Mesothelial cell of epicardium (in vitro differentiated cells): ENCODE results near the gene DBNDD1. TPM values are rescaled to one million over a fixed set of nuclear protein-coding genes. Genes with fewer than 3 reads are reported as not detected.
"Not testable (repeated sequence)": the region's sequence is repeated elsewhere in the genome, so short reads cannot be mapped to it uniquely, and the experiment has no call there.

Source experiments
- DNase-seq, 2 experiments: peaks; one replicate each; pipeline ENCODE4 v3.0.0; 2021; ENCODE audit warnings: low spot score in 2 of 2; ENCODE audit not compliant: unreplicated experiment in 2 of 2
- H3K27ac Mint-ChIP-seq: 2 replicates; pipeline ENCODE4 v1.8.0; 2021; ENCODE audit warnings: mixed read lengths
- H3K27me3 Mint-ChIP-seq: 2 replicates; pipeline ENCODE4 v1.8.0; 2021; ENCODE audit warnings: low read depth, mixed read lengths
- H3K36me3 Mint-ChIP-seq: 2 replicates; pipeline ENCODE4 v1.8.0; 2021; ENCODE audit warnings: mixed read lengths
- H3K4me1 Mint-ChIP-seq: 2 replicates; pipeline ENCODE4 v1.8.0; 2021; ENCODE audit warnings: mixed read lengths
- H3K4me3 Mint-ChIP-seq: 2 replicates; pipeline ENCODE4 v1.8.0; 2021; ENCODE audit warnings: mild to moderate bottlenecking, moderate library complexity, mixed read lengths
- H3K9me3 Mint-ChIP-seq: 2 replicates; pipeline ENCODE4 v1.8.0; 2021; ENCODE audit warnings: mixed read lengths
- total RNA-seq: library from RNA; stranded (reverse); gene quantifications from 3 replicates; pipeline ENCODE4 v1.2.1, GENCODE V29; 2021
- TF ChIP-seq, protein P1 (sequence below): fragments of 200-600 bp; sonication (generic); IDR thresholded peaks from one replicate; pipeline ENCODE4 v1.5.0; 2021; ENCODE audit warnings: antibody characterized with exemption; ENCODE audit not compliant: unreplicated experiment

The DBNDD1 gene, protein sequence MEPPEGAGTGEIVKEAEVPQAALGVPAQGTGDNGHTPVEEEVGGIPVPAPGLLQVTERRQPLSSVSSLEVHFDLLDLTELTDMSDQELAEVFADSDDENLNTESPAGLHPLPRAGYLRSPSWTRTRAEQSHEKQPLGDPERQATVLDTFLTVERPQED
- 10.2 to 11.5 TPM (median 10.7 TPM) in 3 replicates for total RNA-seq

DNA sequence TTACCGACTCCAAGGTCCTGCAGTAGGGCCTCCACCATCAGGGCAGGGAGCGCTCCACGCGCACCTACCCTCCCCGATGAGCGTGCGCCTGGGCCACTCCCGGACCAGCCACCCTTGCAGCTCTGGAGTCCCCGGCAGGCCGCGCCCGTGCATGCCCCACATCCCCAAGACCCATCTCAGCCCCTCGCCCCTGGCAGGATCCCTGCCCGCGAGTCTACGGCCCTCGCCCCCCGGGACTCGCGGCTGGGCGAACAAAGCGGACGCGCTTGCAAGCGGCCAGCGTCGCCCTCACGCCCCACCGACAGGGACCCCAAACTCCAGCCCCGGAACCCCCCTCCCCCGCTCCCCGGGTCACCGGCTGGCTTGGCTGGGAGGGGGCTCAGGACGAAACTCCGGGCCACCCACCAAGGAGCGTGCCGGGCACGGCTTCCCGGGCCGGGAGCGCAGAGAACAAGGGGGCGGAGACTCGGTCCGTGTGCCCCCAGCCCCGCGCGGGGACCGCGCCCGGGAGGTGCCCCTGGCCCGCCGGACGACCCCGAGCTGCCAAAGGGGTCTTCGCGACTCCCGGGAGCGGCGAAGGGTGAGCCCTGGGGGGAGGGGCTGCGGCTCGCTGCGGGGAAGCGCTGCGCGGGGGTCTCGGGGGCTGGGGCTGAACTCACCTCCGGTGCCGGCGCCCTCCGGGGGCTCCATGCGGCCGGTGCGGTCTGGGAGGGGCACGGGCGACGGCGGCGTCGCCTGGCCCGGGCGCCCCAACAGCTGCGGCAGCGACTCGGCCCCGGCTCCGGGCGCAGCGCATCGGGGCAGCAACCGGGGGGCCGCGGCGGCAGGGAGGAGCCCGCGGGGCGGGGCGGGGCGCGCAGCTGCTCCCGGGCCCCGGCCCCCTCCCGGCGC lies at the start of gene DBNDD1:
TSS of gene DBNDD1 (minus strand) at position 805 of the 891 bp plus-strand sequence. CDS start at position 690, 115 bp downstream.
- peaks cover 26% of the 10 kb centered on the region for H3K27me3 Mint-ChIP-seq
- peak within 1 kb of the TSS; percentile 82 for H3K4me3 Mint-ChIP-seq
- TF ChIP-seq, protein P1, sequence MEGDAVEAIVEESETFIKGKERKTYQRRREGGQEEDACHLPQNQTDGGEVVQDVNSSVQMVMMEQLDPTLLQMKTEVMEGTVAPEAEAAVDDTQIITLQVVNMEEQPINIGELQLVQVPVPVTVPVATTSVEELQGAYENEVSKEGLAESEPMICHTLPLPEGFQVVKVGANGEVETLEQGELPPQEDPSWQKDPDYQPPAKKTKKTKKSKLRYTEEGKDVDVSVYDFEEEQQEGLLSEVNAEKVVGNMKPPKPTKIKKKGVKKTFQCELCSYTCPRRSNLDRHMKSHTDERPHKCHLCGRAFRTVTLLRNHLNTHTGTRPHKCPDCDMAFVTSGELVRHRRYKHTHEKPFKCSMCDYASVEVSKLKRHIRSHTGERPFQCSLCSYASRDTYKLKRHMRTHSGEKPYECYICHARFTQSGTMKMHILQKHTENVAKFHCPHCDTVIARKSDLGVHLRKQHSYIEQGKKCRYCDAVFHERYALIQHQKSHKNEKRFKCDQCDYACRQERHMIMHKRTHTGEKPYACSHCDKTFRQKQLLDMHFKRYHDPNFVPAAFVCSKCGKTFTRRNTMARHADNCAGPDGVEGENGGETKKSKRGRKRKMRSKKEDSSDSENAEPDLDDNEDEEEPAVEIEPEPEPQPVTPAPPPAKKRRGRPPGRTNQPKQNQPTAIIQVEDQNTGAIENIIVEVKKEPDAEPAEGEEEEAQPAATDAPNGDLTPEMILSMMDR: no peak
- H3K9me3 Mint-ChIP-seq: no peaks in the 10 kb centered on the region
- H3K36me3 Mint-ChIP-seq: no peaks in the 10 kb centered on the region
- peak in 1 of 2 experiments; percentile 41 for DNase-seq
- H3K27ac Mint-ChIP-seq: peak within 1 kb of the TSS; percentile 96
- peaks cover 19% of the 10 kb centered on the region for H3K4me1 Mint-ChIP-seq

DNA sequence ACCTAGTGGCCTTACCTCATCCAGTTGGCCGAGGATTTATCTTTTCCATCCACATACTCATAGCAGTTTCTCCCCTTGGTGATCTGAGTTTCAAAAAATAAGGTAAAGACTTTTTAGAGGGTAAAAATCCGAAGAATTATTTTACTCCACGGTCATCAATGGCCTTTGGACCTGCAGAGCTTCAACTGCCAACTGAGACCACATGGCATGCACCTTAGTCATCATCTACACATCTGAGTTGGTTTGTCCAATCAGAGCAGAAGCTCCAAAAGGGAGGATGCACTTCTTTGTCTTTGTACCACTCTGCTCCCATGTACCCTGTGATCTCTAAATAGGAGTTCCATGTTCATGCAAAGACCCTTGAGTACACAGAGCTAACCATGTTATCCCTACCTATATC lies 42.2 kb upstream of the DBNDD1 start:
- no peak for DNase-seq
- TF ChIP-seq, protein P1: no peak
- H3K27ac Mint-ChIP-seq: no peak overlapping the region
- H3K9me3 Mint-ChIP-seq: no peaks in the 10 kb centered on the region
- no peaks in the 10 kb centered on the region for H3K36me3 Mint-ChIP-seq
- no peak overlapping the region for H3K4me3 Mint-ChIP-seq
- H3K27me3 Mint-ChIP-seq: peaks cover 40% of the 10 kb centered on the region
- H3K4me1 Mint-ChIP-seq: no peaks in the 10 kb centered on the region

DNA sequence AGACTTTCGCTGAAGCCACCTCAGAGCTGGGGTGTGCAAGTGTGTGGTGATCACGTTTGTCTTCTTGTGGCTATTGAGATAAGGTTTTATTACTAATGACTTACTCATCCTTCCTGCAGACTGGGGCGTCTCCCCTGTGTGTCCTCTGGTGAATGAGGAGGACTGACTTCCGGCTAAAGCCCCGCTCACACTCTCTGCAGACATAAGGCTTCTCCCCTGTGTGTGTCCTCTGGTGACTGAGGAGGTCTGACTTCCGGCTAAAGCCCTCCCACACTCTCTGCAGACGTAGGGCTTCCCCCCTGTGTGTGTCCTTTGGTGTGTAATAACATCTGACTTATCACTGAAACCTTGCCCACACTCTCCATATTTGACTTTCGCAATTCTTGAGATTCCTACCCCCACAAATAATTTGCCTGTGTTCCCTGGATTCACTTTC lies 38.5 kb upstream of the DBNDD1 start:
- DNase-seq: no peak
- H3K4me3 Mint-ChIP-seq: no peak overlapping the region
- H3K9me3 Mint-ChIP-seq: peaks cover 22% of the 10 kb centered on the region
- peaks cover 26% of the 10 kb centered on the region for H3K27me3 Mint-ChIP-seq
- no peaks in the 10 kb centered on the region for H3K4me1 Mint-ChIP-seq
- H3K27ac Mint-ChIP-seq: no peak overlapping the region
- peaks cover 8% of the 10 kb centered on the region for H3K36me3 Mint-ChIP-seq
- TF ChIP-seq, protein P1: no peak

DNA sequence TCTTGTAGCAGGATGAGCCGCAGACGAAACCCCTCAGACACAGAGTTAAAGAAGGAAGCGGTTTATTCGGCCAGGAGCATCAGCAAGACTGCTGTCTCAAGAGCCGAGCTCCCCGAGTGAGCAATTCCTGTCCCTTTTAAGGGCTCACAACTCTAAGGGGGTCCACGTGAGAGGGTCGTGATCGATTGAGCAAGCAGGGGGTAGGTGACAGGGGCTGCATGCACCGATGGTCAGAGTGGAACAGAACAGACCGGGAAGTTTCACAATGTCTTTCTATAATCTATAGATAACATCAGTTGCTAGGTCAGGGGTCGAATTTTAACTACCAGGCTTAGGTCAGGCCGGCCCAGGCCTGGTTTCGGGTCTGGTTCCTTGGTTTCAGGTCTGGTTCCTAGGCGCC lies 37.3 kb upstream of the DBNDD1 start:
- not testable (repeated sequence) for H3K36me3 Mint-ChIP-seq, H3K4me1 Mint-ChIP-seq, H3K4me3 Mint-ChIP-seq, H3K27ac Mint-ChIP-seq, DNase-seq
- peaks cover 22% of the 10 kb centered on the region for H3K9me3 Mint-ChIP-seq
- peaks cover 22% of the 10 kb centered on the region for H3K27me3 Mint-ChIP-seq

DNA sequence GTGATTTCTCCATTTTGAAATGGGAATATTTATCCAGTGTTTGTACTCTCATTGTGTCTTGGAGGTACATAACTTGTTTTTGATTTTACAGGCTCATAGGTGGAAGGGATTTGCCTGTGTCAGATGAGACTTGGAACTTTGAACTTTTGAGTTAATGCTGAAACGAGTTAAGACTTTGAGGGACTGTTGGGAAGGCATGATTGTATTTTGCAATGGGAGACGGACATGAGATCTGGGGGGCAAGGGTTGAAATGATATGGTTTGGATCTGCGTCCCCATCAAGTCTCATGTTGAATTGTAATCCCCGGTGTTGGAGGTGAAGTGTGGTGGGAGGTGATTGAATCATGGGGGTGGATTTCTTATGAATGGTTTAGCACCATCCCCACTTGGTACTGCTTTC lies 36.1 kb upstream of the DBNDD1 start:
- DNase-seq: no peak
- Mint-ChIP-seq H3K27me3 (peaks cover 17% of the 10 kb centered on the region), H3K36me3 (peaks cover 8% of the 10 kb centered on the region), H3K27ac (no peak overlapping the region), H3K4me3 (no peak overlapping the region), H3K9me3 (peaks cover 22% of the 10 kb centered on the region), H3K4me1 (no peaks in the 10 kb centered on the region)
- TF ChIP-seq, protein P1: no peak

DNA sequence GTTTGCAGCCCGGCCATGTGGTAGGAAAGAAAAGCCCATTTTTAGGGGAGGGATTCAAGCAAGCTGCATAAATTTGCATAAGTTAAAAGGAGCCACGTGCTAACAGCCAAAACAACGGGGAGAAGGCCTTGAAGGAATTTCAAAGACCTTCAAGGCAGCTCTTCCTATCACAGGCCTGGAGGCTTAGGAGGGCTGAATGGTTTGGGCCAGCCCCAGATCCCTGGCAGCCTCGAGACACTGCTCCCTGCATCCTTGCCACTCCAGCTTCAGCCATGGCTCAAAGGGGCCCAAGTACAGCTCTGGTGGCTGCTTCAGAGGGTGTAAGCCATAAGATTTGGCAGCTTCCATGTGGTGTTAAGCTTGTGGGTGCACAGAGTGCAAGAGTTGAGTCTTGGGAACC lies 35.3 kb upstream of the DBNDD1 start:
- Mint-ChIP-seq H3K36me3 (peaks cover 8% of the 10 kb centered on the region), H3K9me3 (peaks cover 22% of the 10 kb centered on the region), H3K27ac (no peak overlapping the region), H3K27me3 (peaks cover 11% of the 10 kb centered on the region), H3K4me1 (no peaks in the 10 kb centered on the region), H3K4me3 (no peak overlapping the region)
- no peak for DNase-seq
- TF ChIP-seq, protein P1: no peak
